Placental pericyte (primary cell): ENCODE results near the gene SLAMF7. TPM values are rescaled to one million over a fixed set of nuclear protein-coding genes. Genes with fewer than 3 reads are reported as not detected.

Experiments
- total RNA-seq: library from RNA; depleted of rRNA; stranded (reverse); fragments of >200 nt; gene quantifications from 2 replicates; pipeline ENCODE4 v1.2.3, GENCODE V29; 2012

Gene SLAMF7, protein sequence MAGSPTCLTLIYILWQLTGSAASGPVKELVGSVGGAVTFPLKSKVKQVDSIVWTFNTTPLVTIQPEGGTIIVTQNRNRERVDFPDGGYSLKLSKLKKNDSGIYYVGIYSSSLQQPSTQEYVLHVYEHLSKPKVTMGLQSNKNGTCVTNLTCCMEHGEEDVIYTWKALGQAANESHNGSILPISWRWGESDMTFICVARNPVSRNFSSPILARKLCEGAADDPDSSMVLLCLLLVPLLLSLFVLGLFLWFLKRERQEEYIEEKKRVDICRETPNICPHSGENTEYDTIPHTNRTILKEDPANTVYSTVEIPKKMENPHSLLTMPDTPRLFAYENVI
- not detected in 2 replicates for total RNA-seq

GRCh38 chr1:160739098-160739511 lies at the start of gene SLAMF7:
Gene SLAMF7, plus strand, starts transcription at chr1:160739247. Its CDS starts 55 bp downstream, at chr1:160739302.

DNA sequence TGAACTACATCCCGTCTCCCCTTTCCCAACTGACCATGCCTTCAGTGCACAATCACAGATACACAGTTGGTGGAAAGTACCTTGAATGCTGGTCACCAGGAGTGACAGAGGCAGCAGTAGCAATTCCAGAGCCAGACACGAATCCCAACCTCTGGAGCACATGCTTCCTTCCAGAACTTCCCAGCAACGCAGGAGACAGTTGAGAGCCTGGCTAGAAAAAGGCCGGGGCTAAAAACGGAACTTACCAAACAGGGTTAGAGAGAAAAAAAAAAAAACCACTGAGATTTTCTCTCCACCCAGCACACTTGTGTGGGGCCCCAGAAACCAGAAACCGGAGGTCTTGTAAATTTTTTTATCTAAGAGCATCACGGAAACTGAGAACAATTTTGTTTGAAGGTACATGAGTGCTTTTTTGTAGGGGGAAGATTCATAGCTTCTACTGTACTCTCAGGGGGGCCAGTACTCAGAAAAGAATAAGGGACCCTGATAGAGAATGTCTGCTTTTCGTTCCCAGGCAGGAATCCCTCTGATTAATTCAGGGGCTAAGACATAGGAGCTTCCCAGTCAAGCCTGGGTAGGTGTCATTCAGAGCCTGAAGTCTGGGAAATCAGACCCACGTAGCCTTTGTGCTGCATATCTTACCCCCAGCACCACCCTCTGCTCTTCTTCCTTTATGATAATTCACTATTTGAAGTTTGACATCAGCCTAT lies 27.3 kb upstream of the SLAMF7 start, which contains the start of gene CD48:
TSS of gene CD48 (minus strand) at position 221 of the 710 bp plus-strand sequence. CDS start at position 162, 59 bp downstream.

DNA sequence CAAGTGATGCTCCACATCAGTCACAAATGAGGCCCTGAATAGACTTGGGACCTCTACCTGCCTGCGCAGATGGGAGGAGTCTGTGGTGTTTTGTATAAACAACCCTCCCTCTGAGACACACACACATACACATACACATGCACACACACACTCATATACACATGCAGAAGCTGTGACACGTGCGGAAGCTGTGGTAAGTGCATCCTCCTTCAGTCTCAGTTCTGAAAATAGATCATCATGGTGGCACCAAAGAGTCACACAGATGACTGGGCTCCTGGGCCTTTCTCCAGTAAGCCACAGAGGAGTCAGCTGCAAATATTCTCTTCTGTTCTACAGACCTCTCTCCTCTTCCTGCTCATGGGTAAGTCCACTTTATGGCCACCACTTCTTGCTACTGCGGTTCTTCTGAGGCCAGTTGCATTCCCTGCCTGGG lies 56.9 kb downstream of the SLAMF7 start, which contains the start of gene LY9:
TSS of gene LY9 (plus strand) at position 224 of the 433 bp plus-strand sequence. CDS start at position 238, 14 bp downstream.

Other genes starting within 250 kb of the SLAMF7 start
- gene SLAMF6, start 216.0 kb upstream of the SLAMF7 start, total RNA-seq, result not detected in 2 replicates
- gene CD84, start 159.8 kb upstream of the SLAMF7 start, total RNA-seq, result 0.14 TPM in 1 of 2 replicates, not detected in the other
- under 0.01 TPM in 1 of 2 replicates, not detected in the other for gene SLAMF1, start 92.2 kb upstream of the SLAMF7 start, total RNA-seq
- gene CD48, start 27.4 kb upstream of the SLAMF7 start, total RNA-seq, result not detected in 2 replicates
- gene LY9, start 56.9 kb downstream of the SLAMF7 start, total RNA-seq, result not detected in 2 replicates
- not detected in 2 replicates for gene CD244, start 123.6 kb downstream of the SLAMF7 start, total RNA-seq
- gene ITLN1, start 145.9 kb downstream of the SLAMF7 start, total RNA-seq, result not detected in 2 replicates
- gene ITLN2, start 215.6 kb downstream of the SLAMF7 start, total RNA-seq, result not detected in 2 replicates